Panc1 (cell line): Measurements from ENCODE around the gene ANKRD10. TPM values are rescaled to one million over a fixed set of nuclear protein-coding genes. Genes with fewer than 3 reads are reported as not detected.

Experiments used
- ATAC-seq: fragments of 200-7000 bp; cut with Tn5 transposase; 2 replicates; pipeline ENCODE4 v1.9.1; 2020; ENCODE audit warnings: mild to moderate bottlenecking, moderate library complexity
- BruUV-seq: library from RNA; stranded (reverse); fragments of 400-500 nt; replicated peaks from 2 replicates; lab custom pipeline; 2021; lab: Mats Ljungman, UMichigan
- CTCF ChIA-PET: fragments of 300-600 bp; sonication (Branson Sonifier 250); formaldehyde crosslinking; loops from one replicate; lab custom pipeline; 2022; ENCODE audit warnings: antibody characterized with exemption; lab: Charles Lee
- POLR2A ChIA-PET: fragments of 300-600 bp; sonication (Branson Sonifier 250); formaldehyde crosslinking; loops from one replicate; lab custom pipeline; 2022; ENCODE audit warnings: antibody characterized with exemption; lab: Charles Lee
- DNase-seq: peaks from one replicate; pipeline ENCODE4 v3.0.0-alpha.2; 2010; ENCODE audit warnings: low read depth, low spot score
- H3K27ac ChIP-seq: 2 replicates; pipeline ENCODE4 v1.5.1; 2011; ENCODE audit warnings: mild to moderate bottlenecking, low read length, inconsistent platforms
- H3K27me3 ChIP-seq: fragments of 200-500 bp; sonication (Bioruptor generic); 2 replicates; pipeline ENCODE4 v1.6.0; 2014; ENCODE audit warnings: low read length, inconsistent platforms; ENCODE audit not compliant: control insufficient read depth, insufficient read depth
- H3K36me3 ChIP-seq: fragments of 200-500 bp; sonication (Bioruptor generic); 2 replicates; pipeline ENCODE4 v1.5.1; 2014; ENCODE audit warnings: inconsistent platforms, mild to moderate bottlenecking, low read length, moderate library complexity; ENCODE audit not compliant: control insufficient read depth, insufficient read depth
- H3K4me1 ChIP-seq: 2 replicates; pipeline ENCODE4 v1.5.1; 2011; ENCODE audit warnings: inconsistent platforms, mild to moderate bottlenecking, low read length, moderate library complexity; ENCODE audit not compliant: control insufficient read depth, insufficient read depth
- H3K4me3 ChIP-seq, 2 experiments: 2 replicates each; pipeline ENCODE4 v1.5.1; 2011 to 2012; ENCODE audit warnings: low read depth in 2 of 2, low read length in 2 of 2, mild to moderate bottlenecking in 2 of 2, inconsistent platforms in 1 of 2, moderate library complexity in 1 of 2
- H3K9me3 ChIP-seq: fragments of 200-500 bp; sonication (Bioruptor generic); 2 replicates; pipeline ENCODE4 v1.5.1; 2014; ENCODE audit warnings: low read depth, mild to moderate bottlenecking, inconsistent platforms, low read length, moderate library complexity; ENCODE audit not compliant: control insufficient read depth, insufficient read depth
- POLR2AphosphoS5 ChIP-seq: IDR thresholded peaks from 2 replicates; pipeline ENCODE4 v1.6.1; 2012; ENCODE audit warnings: mild to moderate bottlenecking, low read depth, low read length, moderate library complexity
- SIN3A ChIP-seq: IDR thresholded peaks from 2 replicates; pipeline ENCODE4 v1.6.1; 2012; ENCODE audit warnings: low read depth, mild to moderate bottlenecking, low read length, moderate library complexity, borderline replicate concordance; ENCODE audit not compliant: insufficient read depth
- TCF7L2 ChIP-seq: IDR thresholded peaks from 2 replicates; pipeline ENCODE4 v1.6.1; 2011; ENCODE audit warnings: mild to moderate bottlenecking, low read depth, low read length, inconsistent platforms
- in situ Hi-C: cut with HindIII; loops from 2 replicates; pipeline ENCODE4 v1.10.0; 2016; ENCODE audit warnings: low sequenced_read_pairs, low pct_unique_long_range_greater_than_20kb
- intact Hi-C: fragments of 100-400 bp; cut with micrococcal nuclease; formaldehyde crosslinking; loops from one replicate; pipeline ENCODE4 v1.10.0; 2022; ENCODE audit not compliant: unreplicated experiment
- total RNA-seq: library from RNA; stranded (reverse); gene quantifications from one replicate; pipeline ENCODE4 v1.2.1, GENCODE V29; 2021; ENCODE audit not compliant: unreplicated experiment
- TF ChIP-seq, protein P1 (sequence below), 2 experiments: IDR thresholded peaks; 2 replicates each; pipeline ENCODE4 v1.6.1; 2011 to 2012; ENCODE audit warnings: low read depth in 2 of 2, control low read depth in 1 of 2, low read length in 1 of 2, mild to moderate bottlenecking in 1 of 2, moderate library complexity in 1 of 2; ENCODE audit not compliant: insufficient read depth in 1 of 2
- TF ChIP-seq, protein P2 (sequence below): fragments of 450-650 bp; IDR thresholded peaks from 2 replicates; pipeline ENCODE4 v1.5.1; 2017; ENCODE audit warnings: mild to moderate bottlenecking

Gene ANKRD10
- total RNA-seq, 1 experiment from 2014 or later: 76.8 TPM

DNA sequence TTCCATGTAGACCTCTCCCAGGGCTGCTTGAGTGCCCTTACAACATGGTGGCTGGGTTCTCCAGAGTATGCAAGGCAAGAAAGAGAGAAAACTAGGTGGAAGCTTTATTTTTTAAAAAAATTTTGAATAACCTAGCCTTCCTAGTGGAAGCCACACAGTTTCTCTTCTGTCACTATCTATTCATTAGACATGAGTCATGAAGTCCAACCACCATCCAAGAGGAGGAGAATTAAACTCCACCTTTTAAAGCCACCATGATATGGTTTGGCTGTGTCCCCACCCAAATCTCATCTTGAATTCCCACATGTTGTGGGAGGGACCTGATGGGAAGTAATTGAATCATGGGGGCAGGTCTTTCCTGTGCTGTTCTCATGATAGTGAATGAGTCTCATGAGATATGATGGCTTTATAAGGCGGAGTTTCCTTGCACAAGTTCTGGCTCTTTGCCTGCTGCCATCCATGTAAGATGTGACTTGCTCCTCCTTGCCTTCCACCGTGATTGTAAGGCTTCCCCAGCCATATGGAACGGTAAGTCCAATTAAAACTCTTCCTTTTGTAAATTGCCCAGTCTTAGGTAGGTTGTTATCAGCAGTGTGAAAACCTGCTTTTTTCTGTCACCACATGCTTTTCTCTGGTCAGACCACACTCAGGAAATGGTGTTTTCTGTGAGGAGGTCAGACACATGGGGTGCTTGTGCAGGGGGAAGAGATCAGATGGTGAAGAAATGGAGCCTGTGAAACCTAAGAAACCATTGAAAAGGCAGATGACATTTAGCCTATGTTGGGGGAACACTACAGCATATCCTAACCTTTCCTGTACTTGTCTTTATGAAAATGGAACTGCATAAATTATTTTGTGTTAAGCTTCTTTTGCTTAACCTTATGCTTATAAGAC is 57.7 kb downstream of the ANKRD10 start:
- TF ChIP-seq TCF7L2: no peak
- TF ChIP-seq SIN3A: no peak
- TF ChIP-seq, protein P1, sequence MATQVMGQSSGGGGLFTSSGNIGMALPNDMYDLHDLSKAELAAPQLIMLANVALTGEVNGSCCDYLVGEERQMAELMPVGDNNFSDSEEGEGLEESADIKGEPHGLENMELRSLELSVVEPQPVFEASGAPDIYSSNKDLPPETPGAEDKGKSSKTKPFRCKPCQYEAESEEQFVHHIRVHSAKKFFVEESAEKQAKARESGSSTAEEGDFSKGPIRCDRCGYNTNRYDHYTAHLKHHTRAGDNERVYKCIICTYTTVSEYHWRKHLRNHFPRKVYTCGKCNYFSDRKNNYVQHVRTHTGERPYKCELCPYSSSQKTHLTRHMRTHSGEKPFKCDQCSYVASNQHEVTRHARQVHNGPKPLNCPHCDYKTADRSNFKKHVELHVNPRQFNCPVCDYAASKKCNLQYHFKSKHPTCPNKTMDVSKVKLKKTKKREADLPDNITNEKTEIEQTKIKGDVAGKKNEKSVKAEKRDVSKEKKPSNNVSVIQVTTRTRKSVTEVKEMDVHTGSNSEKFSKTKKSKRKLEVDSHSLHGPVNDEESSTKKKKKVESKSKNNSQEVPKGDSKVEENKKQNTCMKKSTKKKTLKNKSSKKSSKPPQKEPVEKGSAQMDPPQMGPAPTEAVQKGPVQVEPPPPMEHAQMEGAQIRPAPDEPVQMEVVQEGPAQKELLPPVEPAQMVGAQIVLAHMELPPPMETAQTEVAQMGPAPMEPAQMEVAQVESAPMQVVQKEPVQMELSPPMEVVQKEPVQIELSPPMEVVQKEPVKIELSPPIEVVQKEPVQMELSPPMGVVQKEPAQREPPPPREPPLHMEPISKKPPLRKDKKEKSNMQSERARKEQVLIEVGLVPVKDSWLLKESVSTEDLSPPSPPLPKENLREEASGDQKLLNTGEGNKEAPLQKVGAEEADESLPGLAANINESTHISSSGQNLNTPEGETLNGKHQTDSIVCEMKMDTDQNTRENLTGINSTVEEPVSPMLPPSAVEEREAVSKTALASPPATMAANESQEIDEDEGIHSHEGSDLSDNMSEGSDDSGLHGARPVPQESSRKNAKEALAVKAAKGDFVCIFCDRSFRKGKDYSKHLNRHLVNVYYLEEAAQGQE (IDR thresholded peaks at IDR 0.05; ENCODE audit: insufficient read depth in 1 of 2, low read depth in 2 of 2, low read length in 1 of 2): no peak
- no peak for TF ChIP-seq POLR2AphosphoS5
- TF ChIP-seq, protein P2, sequence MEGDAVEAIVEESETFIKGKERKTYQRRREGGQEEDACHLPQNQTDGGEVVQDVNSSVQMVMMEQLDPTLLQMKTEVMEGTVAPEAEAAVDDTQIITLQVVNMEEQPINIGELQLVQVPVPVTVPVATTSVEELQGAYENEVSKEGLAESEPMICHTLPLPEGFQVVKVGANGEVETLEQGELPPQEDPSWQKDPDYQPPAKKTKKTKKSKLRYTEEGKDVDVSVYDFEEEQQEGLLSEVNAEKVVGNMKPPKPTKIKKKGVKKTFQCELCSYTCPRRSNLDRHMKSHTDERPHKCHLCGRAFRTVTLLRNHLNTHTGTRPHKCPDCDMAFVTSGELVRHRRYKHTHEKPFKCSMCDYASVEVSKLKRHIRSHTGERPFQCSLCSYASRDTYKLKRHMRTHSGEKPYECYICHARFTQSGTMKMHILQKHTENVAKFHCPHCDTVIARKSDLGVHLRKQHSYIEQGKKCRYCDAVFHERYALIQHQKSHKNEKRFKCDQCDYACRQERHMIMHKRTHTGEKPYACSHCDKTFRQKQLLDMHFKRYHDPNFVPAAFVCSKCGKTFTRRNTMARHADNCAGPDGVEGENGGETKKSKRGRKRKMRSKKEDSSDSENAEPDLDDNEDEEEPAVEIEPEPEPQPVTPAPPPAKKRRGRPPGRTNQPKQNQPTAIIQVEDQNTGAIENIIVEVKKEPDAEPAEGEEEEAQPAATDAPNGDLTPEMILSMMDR: no peak
- H3K27ac ChIP-seq: no peak overlapping the region
- POLR2A ChIA-PET: no interaction called here
- in situ Hi-C loops (no loop called here), intact Hi-C loops (no loop called here)
- no TSS peak for BruUV-seq
- no peaks in the 10 kb centered on the region for H3K27me3 ChIP-seq
- H3K4me1 ChIP-seq: no peaks in the 10 kb centered on the region
- no peak for ATAC-seq
- no peak overlapping the region for H3K4me3 ChIP-seq
- DNase-seq: no peak
- CTCF ChIA-PET: no interaction called here
- no peaks in the 10 kb centered on the region for H3K9me3 ChIP-seq
- no peaks in the 10 kb centered on the region for H3K36me3 ChIP-seq

DNA sequence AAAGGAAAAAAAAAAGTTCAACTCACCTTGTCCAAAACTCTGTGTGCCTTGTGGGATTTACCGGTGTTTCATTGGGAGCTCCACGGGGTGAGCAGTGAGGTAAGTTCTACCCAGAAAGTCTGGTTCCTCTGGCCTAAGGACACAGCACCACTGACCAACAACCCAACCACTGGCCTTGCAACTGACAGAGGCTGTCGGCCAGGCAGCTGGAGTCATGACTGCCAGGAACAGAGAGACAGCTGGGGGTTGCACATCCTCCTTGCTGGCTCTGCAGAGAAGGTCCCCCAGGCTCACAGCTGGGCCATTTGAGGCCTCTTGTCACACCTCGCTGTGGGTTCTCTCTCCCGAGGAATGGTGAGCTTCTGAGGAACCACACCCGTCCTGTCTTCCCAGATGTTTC is 59.5 kb downstream of the ANKRD10 start:
- no peak overlapping the region for H3K27ac ChIP-seq
- ATAC-seq (no peak), DNase-seq (no peak)
- no peaks in the 10 kb centered on the region for H3K4me1 ChIP-seq
- TF ChIP-seq, protein P1 (IDR thresholded peaks at IDR 0.05; ENCODE audit: insufficient read depth in 1 of 2, low read depth in 2 of 2, low read length in 1 of 2): no peak
- TF ChIP-seq SIN3A (no peak), TCF7L2 (no peak), POLR2AphosphoS5 (no peak)
- TF ChIP-seq, protein P2: no peak
- ChIA-PET POLR2A (no interaction called here), CTCF (no interaction called here)
- no peaks in the 10 kb centered on the region for H3K36me3 ChIP-seq
- H3K27me3 ChIP-seq: no peaks in the 10 kb centered on the region
- intact Hi-C loops (no loop called here), in situ Hi-C loops (no loop called here)
- no peaks in the 10 kb centered on the region for H3K9me3 ChIP-seq
- no peak overlapping the region for H3K4me3 ChIP-seq
- BruUV-seq: no TSS peak
